Measurements from ENCODE around the gene DERA. TPM values are rescaled to one million over a fixed set of nuclear protein-coding genes. Genes with fewer than 3 reads are reported as not detected.
"Not testable (repeated sequence)": the region's sequence is repeated elsewhere in the genome, so short reads cannot be mapped to it uniquely, and the experiment has no call there.

DERA gene
- total RNA-seq, 2 experiments from 2014 or later, result 28.4 to 29.0 TPM

- Mint-ChIP-seq H3K9me3 (peaks cover 31% of the 10 kb centered on the region), H3K27ac (no peak overlapping the region)
- intact Hi-C loops (cut with micrococcal nuclease), result no loop called here
These were observed 109.9 kb downstream of the DERA start for GRCh38 chr12:16021026-16021425.

GRCh38 chr12:16021676-16022075 is 110.5 kb downstream of the DERA start:
- intact Hi-C loops (cut with micrococcal nuclease), result no loop called here

More at GRCh38 chr12:16021026-16021425, 109.9 kb downstream of the DERA start:
- ChIA-PET CTCF (no interaction called here), POLR2A (no interaction called here)
- no peak overlapping the region for H3K4me3 Mint-ChIP-seq
- H3K27me3 Mint-ChIP-seq, result no peaks in the 10 kb centered on the region
- H3K36me3 Mint-ChIP-seq, result peaks cover 50% of the 10 kb centered on the region
- DNase-seq, result no peak
- no peaks in the 10 kb centered on the region for H3K4me1 Mint-ChIP-seq (ENCODE audit: low read depth)

GRCh38 chr12:16027002-16027401 is 115.9 kb downstream of the DERA start:
- no peak for DNase-seq
- POLR2A ChIA-PET, result no interaction called here
- intact Hi-C loops (cut with micrococcal nuclease), result no loop called here
- H3K27me3 Mint-ChIP-seq, result no peaks in the 10 kb centered on the region
- CTCF ChIA-PET, result no interaction called here
- peaks cover 21% of the 10 kb centered on the region for H3K36me3 Mint-ChIP-seq
- peaks cover 15% of the 10 kb centered on the region for H3K9me3 Mint-ChIP-seq
- no peak overlapping the region for H3K4me3 Mint-ChIP-seq
- no peak overlapping the region for H3K27ac Mint-ChIP-seq
- no peaks in the 10 kb centered on the region for H3K4me1 Mint-ChIP-seq (ENCODE audit: low read depth)

More at GRCh38 chr12:16021676-16022075, 110.5 kb downstream of the DERA start:
- CTCF ChIA-PET, result no interaction called here
- POLR2A ChIA-PET, result no interaction called here
- Mint-ChIP-seq H3K4me3 (no peak overlapping the region), H3K4me1 (ENCODE audit: low read depth) (no peaks in the 10 kb centered on the region), H3K27me3 (no peaks in the 10 kb centered on the region), H3K27ac (no peak overlapping the region), H3K36me3 (peaks cover 52% of the 10 kb centered on the region), H3K9me3 (peaks cover 31% of the 10 kb centered on the region)
- no peak for DNase-seq

GRCh38 chr12:16030744-16031143 is 119.6 kb downstream of the DERA start:
- CTCF ChIA-PET, result no interaction called here
- peaks cover 20% of the 10 kb centered on the region for H3K36me3 Mint-ChIP-seq

GRCh38 chr12:16034136-16034817 is 123.1 kb downstream of the DERA start:
- ChIA-PET CTCF (no interaction called here), POLR2A (no interaction called here)
- H3K4me1 Mint-ChIP-seq (ENCODE audit: low read depth), result no peaks in the 10 kb centered on the region
- intact Hi-C loops (cut with micrococcal nuclease), result no loop called here
- H3K9me3 Mint-ChIP-seq, result no peaks in the 10 kb centered on the region
- H3K36me3 Mint-ChIP-seq, result peaks cover 31% of the 10 kb centered on the region
- H3K27ac Mint-ChIP-seq, result no peak overlapping the region
- H3K4me3 Mint-ChIP-seq, result no peak overlapping the region
- no peaks in the 10 kb centered on the region for H3K27me3 Mint-ChIP-seq
- DNase-seq, result no peak

More at GRCh38 chr12:16030744-16031143, 119.6 kb downstream of the DERA start:
- no peaks in the 10 kb centered on the region for H3K27me3 Mint-ChIP-seq
- intact Hi-C loops (cut with micrococcal nuclease), result no loop called here
- H3K4me1 Mint-ChIP-seq (ENCODE audit: low read depth), result no peaks in the 10 kb centered on the region
- H3K9me3 Mint-ChIP-seq, result no peaks in the 10 kb centered on the region
- H3K27ac Mint-ChIP-seq, result no peak overlapping the region
- no peak for DNase-seq
- H3K4me3 Mint-ChIP-seq, result no peak overlapping the region
- POLR2A ChIA-PET, result no interaction called here

- Mint-ChIP-seq H3K27me3 (no peaks in the 10 kb centered on the region), H3K4me1 (ENCODE audit: low read depth) (no peaks in the 10 kb centered on the region)
- intact Hi-C loops (cut with micrococcal nuclease), result no loop called here
These were observed 124.9 kb downstream of the DERA start for GRCh38 chr12:16036073-16036472.

GRCh38 chr12:16037533-16037932 is 126.4 kb downstream of the DERA start:
- ChIA-PET POLR2A (no interaction called here), CTCF (no interaction called here)
- H3K9me3 Mint-ChIP-seq, result peaks cover 9% of the 10 kb centered on the region
- H3K4me3 Mint-ChIP-seq, result no peak overlapping the region
- intact Hi-C loops (cut with micrococcal nuclease), result no loop called here
- no peak for DNase-seq
- no peak overlapping the region for H3K27ac Mint-ChIP-seq
- H3K27me3 Mint-ChIP-seq, result no peaks in the 10 kb centered on the region
- H3K36me3 Mint-ChIP-seq, result peaks cover 30% of the 10 kb centered on the region
- no peaks in the 10 kb centered on the region for H3K4me1 Mint-ChIP-seq (ENCODE audit: low read depth)

More at GRCh38 chr12:16036073-16036472, 124.9 kb downstream of the DERA start:
- Mint-ChIP-seq H3K36me3 (peaks cover 35% of the 10 kb centered on the region), H3K9me3 (no peaks in the 10 kb centered on the region), H3K4me3 (no peak overlapping the region), H3K27ac (no peak overlapping the region)
- no peak for DNase-seq
- CTCF ChIA-PET, result no interaction called here
- POLR2A ChIA-PET, result no interaction called here

GRCh38 chr12:16043480-16043879 is 132.3 kb downstream of the DERA start:
- H3K4me1 Mint-ChIP-seq (ENCODE audit: low read depth), result no peaks in the 10 kb centered on the region
- POLR2A ChIA-PET, result no interaction called here
- peaks cover 39% of the 10 kb centered on the region for H3K9me3 Mint-ChIP-seq
- H3K36me3 Mint-ChIP-seq, result peaks cover 15% of the 10 kb centered on the region
- no peaks in the 10 kb centered on the region for H3K27me3 Mint-ChIP-seq
- DNase-seq, result no peak
- CTCF ChIA-PET, result no interaction called here
- intact Hi-C loops (cut with micrococcal nuclease), result no loop called here
- no peak overlapping the region for H3K27ac Mint-ChIP-seq
- H3K4me3 Mint-ChIP-seq, result no peak overlapping the region

- Mint-ChIP-seq H3K36me3 (peaks cover 1% of the 10 kb centered on the region), H3K27me3 (no peaks in the 10 kb centered on the region), H3K4me1 (ENCODE audit: low read depth) (no peaks in the 10 kb centered on the region), H3K27ac (no peak overlapping the region), H3K9me3 (peaks cover 53% of the 10 kb centered on the region), H3K4me3 (no peak overlapping the region)
- ChIA-PET CTCF (no interaction called here), POLR2A (no interaction called here)
- intact Hi-C loops (cut with micrococcal nuclease), result no loop called here
- no peak for DNase-seq
These were observed 135.1 kb downstream of the DERA start for GRCh38 chr12:16046266-16046665.

- H3K36me3 Mint-ChIP-seq, result peaks cover under 1% of the 10 kb centered on the region
- POLR2A ChIA-PET, result no interaction called here
- H3K27me3 Mint-ChIP-seq, result no peaks in the 10 kb centered on the region
- H3K4me1 Mint-ChIP-seq (ENCODE audit: low read depth), result no peaks in the 10 kb centered on the region
- intact Hi-C loops (cut with micrococcal nuclease), result no loop called here
- no peak overlapping the region for H3K4me3 Mint-ChIP-seq
- H3K9me3 Mint-ChIP-seq, result peaks cover 52% of the 10 kb centered on the region
- CTCF ChIA-PET, result no interaction called here
- no peak for DNase-seq
- H3K27ac Mint-ChIP-seq, result no peak overlapping the region
These were observed 137.4 kb downstream of the DERA start for GRCh38 chr12:16048511-16048910.

- no peak overlapping the region for H3K27ac Mint-ChIP-seq
- intact Hi-C loops (cut with micrococcal nuclease), result no loop called here
- ChIA-PET CTCF (no interaction called here), POLR2A (no interaction called here)
- no peaks in the 10 kb centered on the region for H3K27me3 Mint-ChIP-seq
- H3K4me3 Mint-ChIP-seq, result no peak overlapping the region
- peaks cover 4% of the 10 kb centered on the region for H3K36me3 Mint-ChIP-seq
- no peak for DNase-seq
- H3K9me3 Mint-ChIP-seq, result peaks cover 40% of the 10 kb centered on the region
- no peaks in the 10 kb centered on the region for H3K4me1 Mint-ChIP-seq (ENCODE audit: low read depth)
These were observed 145.8 kb downstream of the DERA start for GRCh38 chr12:16056910-16057309.

GRCh38 chr12:16057351-16057751 is 146.2 kb downstream of the DERA start:
- H3K27me3 Mint-ChIP-seq; H3K4me1 Mint-ChIP-seq (ENCODE audit: low read depth); H3K4me3 Mint-ChIP-seq; intact Hi-C loops (cut with micrococcal nuclease); POLR2A ChIA-PET; H3K36me3 Mint-ChIP-seq; H3K27ac Mint-ChIP-seq; DNase-seq; CTCF ChIA-PET: not testable (repeated sequence)
- peaks cover 37% of the 10 kb centered on the region for H3K9me3 Mint-ChIP-seq

- CTCF ChIA-PET, result no interaction called here
- no peaks in the 10 kb centered on the region for H3K36me3 Mint-ChIP-seq
- POLR2A ChIA-PET, result no interaction called here
- intact Hi-C loops (cut with micrococcal nuclease), result no loop called here
- H3K27ac Mint-ChIP-seq, result no peak overlapping the region
- H3K27me3 Mint-ChIP-seq, result no peaks in the 10 kb centered on the region
- H3K4me3 Mint-ChIP-seq, result no peak overlapping the region
- DNase-seq, result no peak
- H3K4me1 Mint-ChIP-seq (ENCODE audit: low read depth), result no peaks in the 10 kb centered on the region
- H3K9me3 Mint-ChIP-seq, result peaks cover 4% of the 10 kb centered on the region
These were observed 151.5 kb downstream of the DERA start for GRCh38 chr12:16062611-16063010.
